Testis (tissue), 3 donors: ENCODE results near the gene CPVL. TPM values are rescaled to one million over a fixed set of nuclear protein-coding genes. Genes with fewer than 3 reads are reported as not detected.

Experiments used
- DNase-seq: peaks from one replicate; pipeline ENCODE4 v3.0.0-alpha.2; 2019
- H3K27ac ChIP-seq, 2 donors: fragments of 200-600 bp; sonication (generic); one replicate each; pipeline ENCODE4 v1.5.1; 2019
- H3K27me3 ChIP-seq: fragments of 200-600 bp; sonication (generic); one replicate; pipeline ENCODE4 v1.5.1; 2019
- H3K36me3 ChIP-seq: fragments of 200-600 bp; sonication (generic); one replicate; pipeline ENCODE4 v1.5.1; 2017; ENCODE audit warnings: low read depth; ENCODE audit errors: missing control alignments
- H3K4me1 ChIP-seq: fragments of 200-600 bp; sonication (generic); one replicate; pipeline ENCODE4 v1.5.1; 2019
- H3K4me3 ChIP-seq, 2 donors: fragments of 200-600 bp; sonication (generic); one replicate each; pipeline ENCODE4 v1.5.1; 2017 to 2019
- H3K9me3 ChIP-seq: fragments of 200-600 bp; sonication (generic); one replicate; pipeline ENCODE4 v1.5.1; 2017
- POLR2A ChIP-seq: fragments of 450-650 bp; IDR thresholded peaks from one replicate; pipeline ENCODE4 v1.6.1; 2017; ENCODE audit warnings: antibody characterized with exemption, mild to moderate bottlenecking, moderate library complexity
- WGBS, 2 donors: methylation state at CpG; one replicate each; pipeline ENCODE4 v1.1.5; 2018; 5-methylcytosine and 5-hydroxymethylcytosine counted together
- intact Hi-C: fragments of 100-400 bp; cut with DNase I; formaldehyde crosslinking; loops from one replicate; pipeline ENCODE4 v1.15.1; 2023; ENCODE audit warnings: low total_unique reads
- polyA plus RNA-seq: library from polyadenylated mRNA; stranded (reverse); fragments of 350-450 nt; fragmentation: Illumina TruSeq; extraction: RNeasy Lipid Tissue Mini Kit (QIAGEN cat#74804); gene quantifications from one replicate; pipeline ENCODE4 v1.2.3, GENCODE V29; 2014; ENCODE audit warnings: low read depth, low replicate concordance; ENCODE audit not compliant: insufficient read depth
- total RNA-seq, 2 donors: library from RNA; depleted of rRNA; stranded (reverse); fragments of >200 nt; gene quantifications; one replicate each; pipeline ENCODE4 v1.2.3, GENCODE V29; 2016
- TF ChIP-seq, protein P1 (sequence below), 3 experiments: fragments of 450-650 bp in 2 of 3; fragments of 200-600 bp in 1 of 3; sonication (generic) in 1 of 3; IDR thresholded peaks; one replicate each; pipeline ENCODE4 v1.5.1; 2016 to 2019; ENCODE audit warnings: antibody characterized with exemption in 3 of 3, mild to moderate bottlenecking in 2 of 3, moderate library complexity in 1 of 3

Gene CPVL
- total and polyA plus RNA-seq, 3 donors from 2014 or later, result 26.6 to 55.1 (median 51.1) TPM

DNA sequence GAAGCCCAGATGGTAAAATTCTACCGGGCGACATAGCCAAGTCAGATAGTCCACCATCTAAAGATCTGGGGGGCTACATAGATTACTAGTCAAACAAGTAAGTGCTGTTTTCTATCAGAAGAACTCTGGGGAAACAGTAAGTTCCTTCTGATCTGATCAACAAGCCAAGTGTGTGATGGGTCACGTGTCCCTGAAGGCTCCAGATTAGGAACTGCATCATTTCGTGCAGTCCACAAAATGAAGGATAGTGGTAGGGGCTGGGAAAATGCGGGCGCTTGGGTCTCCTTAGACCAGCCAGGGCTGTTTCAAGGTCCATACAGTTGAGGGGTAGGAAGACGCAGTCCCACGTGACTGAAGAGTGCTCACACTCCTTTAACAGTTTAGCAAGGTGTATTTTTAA is 46.5 kb upstream of the CPVL start:
- peaks cover 5% of the 10 kb centered on the region for H3K4me1 ChIP-seq
- H3K27ac ChIP-seq, result no peak overlapping the region
- H3K27me3 ChIP-seq, result no peaks in the 10 kb centered on the region
- TF ChIP-seq POLR2A, result no peak
- TF ChIP-seq, protein P1, sequence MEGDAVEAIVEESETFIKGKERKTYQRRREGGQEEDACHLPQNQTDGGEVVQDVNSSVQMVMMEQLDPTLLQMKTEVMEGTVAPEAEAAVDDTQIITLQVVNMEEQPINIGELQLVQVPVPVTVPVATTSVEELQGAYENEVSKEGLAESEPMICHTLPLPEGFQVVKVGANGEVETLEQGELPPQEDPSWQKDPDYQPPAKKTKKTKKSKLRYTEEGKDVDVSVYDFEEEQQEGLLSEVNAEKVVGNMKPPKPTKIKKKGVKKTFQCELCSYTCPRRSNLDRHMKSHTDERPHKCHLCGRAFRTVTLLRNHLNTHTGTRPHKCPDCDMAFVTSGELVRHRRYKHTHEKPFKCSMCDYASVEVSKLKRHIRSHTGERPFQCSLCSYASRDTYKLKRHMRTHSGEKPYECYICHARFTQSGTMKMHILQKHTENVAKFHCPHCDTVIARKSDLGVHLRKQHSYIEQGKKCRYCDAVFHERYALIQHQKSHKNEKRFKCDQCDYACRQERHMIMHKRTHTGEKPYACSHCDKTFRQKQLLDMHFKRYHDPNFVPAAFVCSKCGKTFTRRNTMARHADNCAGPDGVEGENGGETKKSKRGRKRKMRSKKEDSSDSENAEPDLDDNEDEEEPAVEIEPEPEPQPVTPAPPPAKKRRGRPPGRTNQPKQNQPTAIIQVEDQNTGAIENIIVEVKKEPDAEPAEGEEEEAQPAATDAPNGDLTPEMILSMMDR (IDR thresholded peaks at IDR 0.05), result no peak
- H3K9me3 ChIP-seq, result no peaks in the 10 kb centered on the region
- no peak overlapping the region for H3K4me3 ChIP-seq
- 85 to 87% methylated on average over 8 of the region's 8 CpGs for WGBS, 2 donors
- no peak for DNase-seq
- H3K36me3 ChIP-seq, result no peaks in the 10 kb centered on the region
- intact Hi-C loops, result no loop called here

DNA sequence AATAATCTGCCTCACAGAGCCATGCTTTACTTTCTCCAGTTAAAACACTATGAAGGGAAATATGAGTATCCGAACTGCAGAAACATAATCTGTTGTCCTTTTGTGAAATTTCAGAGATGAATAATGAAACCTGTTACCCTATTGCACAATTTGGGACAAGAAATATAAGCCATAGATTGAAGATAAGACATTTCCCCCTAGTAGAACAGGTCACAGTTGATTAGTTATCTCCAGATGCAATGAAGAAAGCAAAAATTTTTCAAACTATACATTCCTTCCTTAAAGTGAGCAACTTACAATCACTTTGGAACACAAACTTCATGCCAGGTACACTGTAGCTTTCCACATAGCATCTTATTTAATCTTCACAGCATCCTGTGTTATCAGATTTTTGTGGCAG is 46.0 kb upstream of the CPVL start:
- no peak for TF ChIP-seq POLR2A
- TF ChIP-seq, protein P1 (IDR thresholded peaks at IDR 0.05), result no peak
- no peak overlapping the region for H3K4me3 ChIP-seq

GRCh38 chr7:29190349-29191045 is 44.2 kb upstream of the CPVL start:
- TF ChIP-seq POLR2A, result no peak
- TF ChIP-seq, protein P1 (IDR thresholded peaks at IDR 0.05), result no peak
- 70 to 78% methylated on average over 5 of the region's 5 CpGs for WGBS, 2 donors
- Histone ChIP-seq H3K9me3 (no peaks in the 10 kb centered on the region), H3K27me3 (no peaks in the 10 kb centered on the region), H3K27ac (no peak overlapping the region), H3K4me1 (peaks cover 5% of the 10 kb centered on the region), H3K4me3 (no peak overlapping the region), H3K36me3 (no peaks in the 10 kb centered on the region)
- intact Hi-C loops, result no loop called here
- DNase-seq, result no peak

More for the DNA sequence above, 46.0 kb upstream of the CPVL start:
- peaks cover 5% of the 10 kb centered on the region for H3K4me1 ChIP-seq
- DNase-seq, result no peak
- WGBS, 2 donors, result 83 to 100% methylated on average over 1 of the region's 1 CpG
- no peaks in the 10 kb centered on the region for H3K27me3 ChIP-seq
- H3K9me3 ChIP-seq, result no peaks in the 10 kb centered on the region
- H3K27ac ChIP-seq, result no peak overlapping the region
- intact Hi-C loops, result no loop called here
- no peaks in the 10 kb centered on the region for H3K36me3 ChIP-seq

DNA sequence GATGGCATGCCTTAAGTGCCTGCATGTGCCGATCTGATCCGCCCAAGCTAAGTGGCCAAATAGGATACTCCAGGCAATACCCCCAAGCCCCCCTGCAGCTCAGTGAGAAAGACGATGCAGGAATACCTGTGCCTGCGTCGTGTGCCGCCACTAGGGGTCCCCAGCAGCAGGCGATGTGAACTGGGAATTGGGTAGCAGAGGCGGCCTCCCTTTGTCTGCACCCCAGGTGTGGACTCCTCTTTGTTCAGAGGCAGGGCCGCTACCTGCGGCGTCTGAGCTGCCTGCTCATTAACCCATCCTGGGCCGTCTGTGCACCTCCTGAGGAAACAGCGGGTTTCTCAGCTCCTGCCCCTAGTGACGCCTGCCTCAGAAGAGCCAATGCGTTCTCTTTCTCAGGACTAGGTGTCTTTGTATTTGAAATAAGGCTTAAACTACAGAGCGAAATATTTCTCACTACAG is 43.4 kb upstream of the CPVL start:
- WGBS, 2 donors, result 16 to 17% methylated on average over 10 to 16 of the region's 16 CpGs
- no peaks in the 10 kb centered on the region for H3K36me3 ChIP-seq
- TF ChIP-seq, protein P1 (IDR thresholded peaks at IDR 0.05), result peak; percentile 75 to 85 (median 79)
- no peak for TF ChIP-seq POLR2A
- intact Hi-C loops, result no loop called here
- H3K4me1 ChIP-seq, result peaks cover 5% of the 10 kb centered on the region
- peak; percentile 70 for DNase-seq
- no peaks in the 10 kb centered on the region for H3K9me3 ChIP-seq
- H3K27ac ChIP-seq, result no peak overlapping the region
- H3K4me3 ChIP-seq, result no peak overlapping the region
- H3K27me3 ChIP-seq, result no peaks in the 10 kb centered on the region

DNA sequence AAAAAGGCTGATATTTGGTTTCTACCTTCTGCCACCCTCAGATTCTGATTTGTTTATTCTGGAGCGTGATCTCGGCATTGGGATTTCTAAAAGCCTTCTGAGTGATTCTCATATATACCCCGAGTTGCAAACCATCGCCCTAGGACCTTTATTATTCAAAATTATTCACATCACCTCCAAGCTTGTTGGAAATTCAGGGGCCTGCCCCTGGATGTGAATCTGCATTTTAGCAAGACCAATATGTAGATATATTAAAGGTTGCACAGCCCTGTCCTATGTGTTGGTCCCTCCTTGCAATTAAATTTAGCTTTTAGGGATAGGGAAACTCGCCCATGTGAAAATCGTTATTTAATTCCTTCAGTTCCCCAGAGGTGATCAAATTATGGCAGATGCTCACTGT is 39.3 kb upstream of the CPVL start:
- TF ChIP-seq, protein P1 (IDR thresholded peaks at IDR 0.05), result no peak
- no peak for TF ChIP-seq POLR2A
- intact Hi-C loops, result no loop called here
- H3K27me3 ChIP-seq, result no peaks in the 10 kb centered on the region
- H3K4me3 ChIP-seq, result no peak overlapping the region
- DNase-seq, result no peak
- 91% methylated on average over 6 of the region's 6 CpGs for WGBS, 2 donors
- no peaks in the 10 kb centered on the region for H3K4me1 ChIP-seq
- no peak overlapping the region for H3K27ac ChIP-seq
- H3K36me3 ChIP-seq, result no peaks in the 10 kb centered on the region
- H3K9me3 ChIP-seq, result no peaks in the 10 kb centered on the region
